GM11168 (cell line): ENCODE data around the gene GRM2.

Experiments
- in situ Hi-C: fragments of 300-500 bp; cut with MboI; formaldehyde crosslinking; loops from one replicate; pipeline ENCODE4 v1.12.0; 2022; ENCODE audit warnings: low sequenced_read_pairs; ENCODE audit not compliant: unreplicated experiment

The GRM2 gene

GRCh38 chr3:51679777-51680176 lies 27.1 kb upstream of the GRM2 start:
- in situ Hi-C loops, result no loop called here

GRCh38 chr3:51680196-51680595 lies 26.7 kb upstream of the GRM2 start:
- in situ Hi-C loops, result no loop called here

GRCh38 chr3:51680663-51681230 lies 26.1 kb upstream of the GRM2 start:
- in situ Hi-C loops, result no loop called here

GRCh38 chr3:51681453-51681852 lies 25.4 kb upstream of the GRM2 start:
- in situ Hi-C loops, result no loop called here

- in situ Hi-C loops, result no loop called here
These were observed 24.8 kb upstream of the GRM2 start for GRCh38 chr3:51682079-51682478.

- in situ Hi-C loops, result no loop called here
These were observed 24.3 kb upstream of the GRM2 start for GRCh38 chr3:51682526-51682925.

GRCh38 chr3:51683566-51683965 lies 23.3 kb upstream of the GRM2 start:
- in situ Hi-C loops, result no loop called here

- in situ Hi-C loops, result no loop called here
These were observed 21.7 kb upstream of the GRM2 start for GRCh38 chr3:51684971-51685751.

GRCh38 chr3:51686056-51686455 lies 20.8 kb upstream of the GRM2 start:
- in situ Hi-C loops, result no loop called here

GRCh38 chr3:51686512-51687215 lies 20.2 kb upstream of the GRM2 start:
- in situ Hi-C loops, result no loop called here

- in situ Hi-C loops, result no loop called here
These were observed 19.2 kb upstream of the GRM2 start for GRCh38 chr3:51687431-51688205.

- in situ Hi-C loops, result no loop called here
These were observed 18.7 kb upstream of the GRM2 start for GRCh38 chr3:51688206-51688600.

GRCh38 chr3:51691021-51691420 lies 15.8 kb upstream of the GRM2 start:
- in situ Hi-C loops, result no loop called here

GRCh38 chr3:51691949-51692348 lies 14.9 kb upstream of the GRM2 start:
- in situ Hi-C loops, result no loop called here

GRCh38 chr3:51692980-51693395 lies 13.9 kb upstream of the GRM2 start:
- in situ Hi-C loops, result no loop called here

GRCh38 chr3:51696954-51697353 lies 9.9 kb upstream of the GRM2 start:
- in situ Hi-C loops, result no loop called here

- in situ Hi-C loops, result no loop called here
These were observed 8.7 kb upstream of the GRM2 start for GRCh38 chr3:51698209-51698608.

- in situ Hi-C loops, result no loop called here
These were observed 6.5 kb upstream of the GRM2 start for GRCh38 chr3:51700403-51700802.

- in situ Hi-C loops, result no loop called here
These were observed 4.7 kb upstream of the GRM2 start for GRCh38 chr3:51702156-51702555.

GRCh38 chr3:51703068-51703760 lies 3.7 kb upstream of the GRM2 start:
- in situ Hi-C loops, result no loop called here
